ENCODE measurements around the gene BRICD5. TPM values are rescaled to one million over a fixed set of nuclear protein-coding genes. Genes with fewer than 3 reads are reported as not detected.

Gene BRICD5
- total and polyA plus RNA-seq, 4 donors, result 2.1 to 13.5 (median 9.3) TPM

- WGBS, 2 donors, result 95 to 96% methylated on average over 30 of the region's 30 CpGs
- no peak overlapping the region for H3K4me3 ChIP-seq
- no peaks in the 10 kb centered on the region for H3K9me3 ChIP-seq (ENCODE audit: control insufficient read depth in 4 of 4, insufficient read depth in 3 of 4, low read length in 3 of 4)
- TF ChIP-seq CTCF (IDR thresholded peaks at IDR 0.05; ENCODE audit: control extremely low read depth, extremely low read depth), result no peak
- H3K27ac ChIP-seq (ENCODE audit: low read depth in 1 of 2, low read length in 1 of 2), result no peak overlapping the region
- H3K4me1 ChIP-seq (ENCODE audit: control insufficient read depth in 5 of 5, insufficient read depth in 5 of 5, low read length in 5 of 5), result peaks cover 0 to 3% (median 0%) of the 10 kb centered on the region in 5 donors
- H3K9ac ChIP-seq (ENCODE audit: insufficient read depth in 1 of 2, low read length in 2 of 2), result no peak overlapping the region
- no peak for DNase-seq
- no peaks in the 10 kb centered on the region for H3K27me3 ChIP-seq (ENCODE audit: control insufficient read depth in 3 of 3, insufficient read depth in 3 of 3, low read length in 2 of 3)
- peaks cover 8 to 37% (median 21%) of the 10 kb centered on the region in 4 donors for H3K36me3 ChIP-seq (ENCODE audit: control insufficient read depth in 4 of 4, insufficient read depth in 4 of 4, low read length in 4 of 4)
- ATAC-seq (ENCODE audit: insufficient read depth, low FRiP score), result no peak
Observed at GRCh38 chr16:2244926-2245795, 34.5 kb upstream of the BRICD5 start.

- no peak for TF ChIP-seq CTCF (IDR thresholded peaks at IDR 0.05; ENCODE audit: control extremely low read depth, extremely low read depth)
- Histone ChIP-seq H3K4me3 (no peak overlapping the region), H3K9me3 (ENCODE audit: control insufficient read depth in 4 of 4, insufficient read depth in 3 of 4, low read length in 3 of 4) (no peaks in the 10 kb centered on the region), H3K9ac (ENCODE audit: insufficient read depth in 1 of 2, low read length in 2 of 2) (no peak overlapping the region), H3K27ac (ENCODE audit: low read depth in 1 of 2, low read length in 1 of 2) (no peak overlapping the region), H3K36me3 (ENCODE audit: control insufficient read depth in 4 of 4, insufficient read depth in 4 of 4, low read length in 4 of 4) (peaks cover 7 to 43% (median 22%) of the 10 kb centered on the region in 4 donors), H3K27me3 (ENCODE audit: control insufficient read depth in 3 of 3, insufficient read depth in 3 of 3, low read length in 2 of 3) (no peaks in the 10 kb centered on the region), H3K4me1 (ENCODE audit: control insufficient read depth in 5 of 5, insufficient read depth in 5 of 5, low read length in 5 of 5) (peaks cover 0 to 3% (median 0%) of the 10 kb centered on the region in 5 donors)
- DNase-seq (no peak), ATAC-seq (ENCODE audit: insufficient read depth, low FRiP score) (no peak)
- 85 to 91% methylated on average over 17 of the region's 17 CpGs for WGBS, 2 donors
Observed at GRCh38 chr16:2244301-2244700, 33.6 kb upstream of the BRICD5 start.

GRCh38 chr16:2243781-2244180, 33.1 kb upstream of the BRICD5 start:
- no peak overlapping the region for H3K4me3 ChIP-seq
- no peaks in the 10 kb centered on the region for H3K27me3 ChIP-seq (ENCODE audit: control insufficient read depth in 3 of 3, insufficient read depth in 3 of 3, low read length in 2 of 3)
- H3K36me3 ChIP-seq (ENCODE audit: control insufficient read depth in 4 of 4, insufficient read depth in 4 of 4, low read length in 4 of 4), result peaks cover 6 to 44% (median 22%) of the 10 kb centered on the region in 4 donors
- H3K9ac ChIP-seq (ENCODE audit: insufficient read depth in 1 of 2, low read length in 2 of 2), result no peak overlapping the region
- no peak overlapping the region for H3K27ac ChIP-seq (ENCODE audit: low read depth in 1 of 2, low read length in 1 of 2)
- no peaks in the 10 kb centered on the region for H3K9me3 ChIP-seq (ENCODE audit: control insufficient read depth in 4 of 4, insufficient read depth in 3 of 4, low read length in 3 of 4)
- ATAC-seq (ENCODE audit: insufficient read depth, low FRiP score) (no peak), DNase-seq (no peak)
- 93 to 95% methylated on average over 11 of the region's 11 CpGs for WGBS, 2 donors
- peaks cover 0 to 3% (median 0%) of the 10 kb centered on the region in 5 donors for H3K4me1 ChIP-seq (ENCODE audit: control insufficient read depth in 5 of 5, insufficient read depth in 5 of 5, low read length in 5 of 5)
- TF ChIP-seq CTCF (IDR thresholded peaks at IDR 0.05; ENCODE audit: control extremely low read depth, extremely low read depth), result no peak

All from lung (tissue), 12 donors.